Amniotic epithelial cell (primary cell): ENCODE data around the gene CASP6.
A peak's percentile ranks its signal among the peaks of the same experiment; 100 is the strongest.

Experiments
- DNase-seq: peaks from one replicate; pipeline ENCODE4 v3.0.0-alpha.2; 2010; ENCODE audit warnings: low read depth

Gene CASP6

DNA sequence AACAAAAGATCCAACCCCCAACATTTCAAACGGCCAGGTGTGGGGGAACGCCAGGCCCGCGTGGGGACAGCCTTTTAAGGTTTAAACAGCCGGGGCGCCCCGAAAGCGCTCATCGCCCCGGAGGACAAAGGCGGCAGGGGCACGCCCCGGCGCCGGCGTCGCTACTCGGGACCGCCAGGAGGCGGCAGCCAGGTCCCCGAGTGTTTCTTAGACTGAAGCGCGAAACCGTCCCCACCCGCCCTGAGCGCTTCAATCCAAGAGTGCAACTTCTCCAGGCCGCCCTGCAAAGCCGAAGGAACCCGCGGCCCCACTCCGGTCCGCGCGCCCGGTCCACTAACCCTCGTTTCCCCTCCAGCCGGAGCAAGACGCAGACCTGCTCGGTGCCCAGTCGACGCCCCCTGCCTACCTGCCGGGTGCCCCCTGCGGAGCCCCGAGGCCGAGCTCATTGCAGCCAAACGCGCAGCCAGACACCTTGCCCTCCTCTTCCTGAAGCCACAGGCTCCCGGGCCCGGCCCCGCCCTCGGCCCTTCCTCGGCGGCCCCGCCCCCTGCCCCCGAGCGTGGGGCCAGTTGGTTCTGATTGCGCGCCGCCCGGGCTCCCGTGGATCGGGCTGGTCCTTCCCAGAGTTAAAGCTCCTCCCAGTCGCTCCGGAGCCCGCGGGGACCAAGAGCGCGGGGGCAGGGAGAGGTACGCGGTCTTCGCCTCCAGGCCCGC lies at the start of gene CASP6:
TSS of gene CASP6 (minus strand) at position 496 of the 714 bp plus-strand sequence. CDS start at position 446, 50 bp downstream.
- peak; percentile 69 for DNase-seq

DNA sequence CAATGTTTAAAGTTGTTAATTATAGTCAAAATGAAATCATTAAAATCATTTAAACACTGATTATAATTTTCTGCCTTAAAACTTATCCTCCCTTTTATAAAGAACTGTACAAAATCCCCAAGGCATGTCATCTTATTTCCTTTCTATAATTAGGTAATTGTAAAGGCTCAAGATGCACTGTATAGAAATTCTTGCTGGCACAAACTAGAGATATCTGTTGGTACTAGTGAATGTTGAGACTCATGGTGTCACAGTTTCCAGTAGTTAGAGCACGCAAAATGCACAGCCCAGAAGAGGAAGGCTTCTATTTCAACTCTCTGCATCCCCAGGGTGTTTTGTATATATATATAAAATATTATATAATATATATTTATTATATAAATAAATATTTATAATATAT lies 49.3 kb upstream of the CASP6 start:
- no peak for DNase-seq

DNA sequence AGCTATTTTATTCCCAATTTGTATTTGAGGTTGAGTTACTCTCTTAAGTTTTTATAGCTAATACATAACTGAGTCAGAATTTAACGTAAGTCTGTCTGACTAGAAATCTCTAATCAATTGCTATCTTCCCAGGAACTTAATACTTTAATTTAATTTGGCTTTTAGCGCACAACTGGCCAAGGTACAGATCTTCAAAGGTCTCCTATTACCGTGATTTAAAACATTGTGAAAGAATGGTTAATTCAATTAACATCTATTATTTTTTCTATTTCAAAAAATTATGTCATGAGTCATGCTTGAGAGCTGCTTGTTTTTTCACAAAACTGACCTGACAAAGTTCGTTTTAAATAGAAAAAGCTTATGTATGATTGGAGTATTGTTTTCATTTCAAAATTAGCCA lies 48.6 kb upstream of the CASP6 start:
- DNase-seq, result no peak

DNA sequence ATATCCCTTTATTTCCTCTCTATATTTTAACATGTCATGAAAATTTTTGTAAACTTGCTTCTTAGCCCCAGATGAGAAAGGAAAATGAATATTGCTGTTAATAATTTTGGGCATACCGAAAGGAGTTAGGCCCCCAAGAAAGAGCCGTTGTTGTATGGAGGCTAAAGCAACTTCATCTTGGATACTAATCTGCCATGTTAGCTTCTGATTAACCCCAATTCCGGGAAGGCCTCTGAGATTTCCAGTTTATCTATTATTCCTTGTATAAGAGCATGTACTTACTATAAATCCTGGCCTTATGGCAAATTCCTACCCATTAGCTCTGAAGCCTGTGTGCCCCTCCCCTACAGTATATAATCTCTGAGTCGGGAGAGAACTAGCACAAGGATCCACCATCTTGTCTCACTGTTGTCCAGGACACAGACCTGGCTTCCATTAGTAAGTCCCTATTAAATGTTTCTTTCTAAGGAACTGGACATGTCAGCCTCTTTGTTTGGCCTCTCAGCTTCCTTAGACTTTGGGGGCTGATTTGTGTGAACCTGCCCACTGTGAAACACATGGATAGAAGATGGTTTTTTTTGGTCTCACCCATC lies 47.5 kb upstream of the CASP6 start:
- DNase-seq, result no peak

DNA sequence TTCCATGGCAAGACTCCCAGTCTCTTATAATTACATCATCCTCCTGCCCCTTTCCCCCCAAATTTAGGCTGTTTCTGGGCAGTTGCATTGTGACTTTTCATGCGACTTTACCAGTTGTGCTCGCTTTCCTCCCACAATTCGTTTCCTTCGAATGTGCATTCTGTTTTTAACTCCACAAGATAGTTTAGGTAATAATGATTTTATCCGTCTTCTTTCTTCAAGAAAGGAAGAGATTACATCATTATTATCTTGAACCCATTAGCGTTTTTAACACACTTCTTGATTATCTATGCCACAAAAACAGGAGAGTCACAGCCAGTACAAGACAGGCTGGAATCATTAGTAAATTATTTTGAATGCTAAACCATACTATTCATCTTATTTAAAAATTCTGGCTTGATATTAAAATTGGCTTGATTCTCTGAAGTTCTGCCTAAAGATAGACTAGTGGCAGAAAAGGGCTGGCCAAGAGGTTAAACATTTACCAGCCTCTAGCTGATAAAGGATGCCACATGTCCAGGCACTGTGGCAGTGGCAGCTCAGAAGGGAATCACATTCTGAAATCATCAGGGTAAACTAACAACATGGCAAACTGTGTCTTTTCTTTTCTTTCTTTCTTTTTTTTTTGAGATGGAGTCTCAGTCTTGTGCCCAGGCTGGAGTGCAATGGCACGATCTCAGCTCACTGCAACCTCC lies 46.3 kb upstream of the CASP6 start:
- DNase-seq, result no peak

DNA sequence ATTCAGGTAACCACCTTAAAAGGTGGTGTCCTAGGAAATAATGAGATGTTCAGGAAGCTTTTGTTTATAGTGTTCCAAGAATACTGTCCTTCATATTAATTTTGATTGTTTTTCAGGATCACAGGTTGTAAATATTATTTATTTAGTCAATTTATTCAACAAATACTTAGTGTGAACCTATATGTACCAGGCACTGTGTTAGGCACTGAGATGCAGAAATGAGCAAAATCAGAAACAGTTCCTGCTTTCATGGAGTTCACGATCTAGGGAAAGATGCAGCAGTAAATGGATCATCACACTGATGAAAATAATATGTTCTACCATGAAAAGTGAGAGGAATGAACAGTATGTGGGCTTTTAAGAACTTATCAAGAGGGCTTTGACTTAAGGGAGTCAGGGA lies 44.9 kb upstream of the CASP6 start:
- no peak for DNase-seq

DNA sequence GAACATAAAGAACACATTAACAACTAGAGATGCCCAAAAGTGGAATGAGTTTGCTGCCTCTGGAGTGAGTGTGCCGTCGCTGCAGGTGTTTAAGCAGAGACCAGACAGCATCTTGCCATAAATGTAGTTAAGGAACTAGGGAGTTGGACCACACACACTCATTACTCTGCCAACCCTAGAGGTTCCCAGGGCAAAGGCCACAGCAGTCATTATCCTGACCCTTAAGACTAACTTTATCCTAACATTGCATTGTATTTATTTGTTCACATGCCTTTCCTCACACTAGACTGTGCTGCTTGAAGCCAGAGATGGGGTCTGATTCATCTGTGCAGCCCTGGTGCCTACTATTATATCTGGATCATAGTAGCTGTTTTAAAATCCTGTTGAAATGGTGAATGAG lies 43.5 kb upstream of the CASP6 start:
- no peak for DNase-seq

DNA sequence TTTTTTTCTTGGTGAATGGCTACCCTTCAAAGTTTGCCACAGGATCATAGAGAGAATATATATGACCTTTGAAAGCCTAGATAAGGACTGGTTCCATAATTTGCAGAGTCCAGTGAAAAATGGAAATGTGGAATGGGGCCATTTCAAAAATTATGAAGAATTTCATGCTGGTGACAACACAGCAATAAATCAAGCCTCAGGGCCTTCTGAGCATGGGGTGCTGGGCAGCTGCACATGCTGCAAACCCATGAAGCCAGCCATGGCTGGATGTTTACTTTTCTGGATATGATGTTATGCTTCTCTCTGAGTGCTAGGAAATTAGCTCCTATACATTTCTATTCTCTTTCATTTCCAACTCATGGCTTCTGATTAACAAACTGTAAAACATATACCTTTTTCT lies 42.6 kb upstream of the CASP6 start:
- DNase-seq, result no peak

DNA sequence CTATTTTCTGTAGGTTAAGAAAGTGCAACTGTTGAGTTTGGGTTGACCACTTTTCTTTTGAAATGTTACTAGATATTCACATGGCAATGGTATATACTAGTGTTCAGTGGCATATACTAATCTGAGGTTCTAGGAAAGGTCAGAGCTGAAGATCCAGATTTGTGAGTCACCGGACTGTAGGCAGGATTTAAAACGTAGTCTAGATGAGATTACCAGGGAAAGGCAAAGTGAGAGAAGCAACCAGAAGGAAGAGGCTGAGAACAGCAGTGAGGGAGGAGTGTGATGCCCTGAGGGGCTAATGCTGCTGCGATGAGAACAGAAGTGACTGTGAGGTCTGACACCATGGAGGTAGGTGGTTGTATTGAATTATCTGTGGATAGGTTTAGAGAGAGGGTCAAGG lies 36.3 kb upstream of the CASP6 start:
- peak; percentile 70 for DNase-seq

DNA sequence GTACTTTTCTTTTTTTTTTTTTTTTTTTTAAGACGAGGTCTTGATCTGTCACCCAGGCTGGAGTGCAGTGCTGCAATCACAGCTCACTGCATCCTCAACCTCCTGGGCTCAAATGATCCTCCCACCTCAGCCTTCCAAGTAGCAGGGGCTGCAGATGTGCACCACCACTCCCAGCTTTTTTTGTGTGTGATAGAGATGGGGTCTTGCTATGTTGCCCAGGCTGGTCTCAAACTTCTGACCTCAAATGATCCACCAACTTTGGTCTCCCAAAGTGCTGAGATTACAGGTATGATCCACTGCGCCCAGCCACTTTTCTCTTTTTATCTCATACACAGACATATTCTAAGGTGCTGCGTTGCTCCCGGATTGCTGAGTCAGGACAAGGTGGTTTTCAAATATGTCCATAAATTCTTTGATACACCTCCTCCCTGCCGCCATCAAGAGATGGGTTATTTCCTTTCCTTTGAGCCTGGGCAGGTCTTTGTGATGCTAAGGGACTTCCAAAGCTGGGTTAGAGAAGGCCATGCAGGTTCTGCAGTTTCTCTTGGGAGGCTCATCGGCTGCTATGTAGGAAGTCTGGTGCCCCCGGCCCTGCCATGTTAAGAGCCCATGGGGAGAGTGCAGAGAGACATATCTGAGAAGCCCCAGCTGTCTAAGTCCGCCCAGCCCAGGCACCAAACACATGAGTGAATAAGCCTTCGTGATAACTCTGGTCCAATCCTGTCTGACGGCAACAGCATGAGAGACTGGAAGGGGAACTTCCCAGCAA lies 35.0 kb upstream of the CASP6 start:
- DNase-seq, result no peak

DNA sequence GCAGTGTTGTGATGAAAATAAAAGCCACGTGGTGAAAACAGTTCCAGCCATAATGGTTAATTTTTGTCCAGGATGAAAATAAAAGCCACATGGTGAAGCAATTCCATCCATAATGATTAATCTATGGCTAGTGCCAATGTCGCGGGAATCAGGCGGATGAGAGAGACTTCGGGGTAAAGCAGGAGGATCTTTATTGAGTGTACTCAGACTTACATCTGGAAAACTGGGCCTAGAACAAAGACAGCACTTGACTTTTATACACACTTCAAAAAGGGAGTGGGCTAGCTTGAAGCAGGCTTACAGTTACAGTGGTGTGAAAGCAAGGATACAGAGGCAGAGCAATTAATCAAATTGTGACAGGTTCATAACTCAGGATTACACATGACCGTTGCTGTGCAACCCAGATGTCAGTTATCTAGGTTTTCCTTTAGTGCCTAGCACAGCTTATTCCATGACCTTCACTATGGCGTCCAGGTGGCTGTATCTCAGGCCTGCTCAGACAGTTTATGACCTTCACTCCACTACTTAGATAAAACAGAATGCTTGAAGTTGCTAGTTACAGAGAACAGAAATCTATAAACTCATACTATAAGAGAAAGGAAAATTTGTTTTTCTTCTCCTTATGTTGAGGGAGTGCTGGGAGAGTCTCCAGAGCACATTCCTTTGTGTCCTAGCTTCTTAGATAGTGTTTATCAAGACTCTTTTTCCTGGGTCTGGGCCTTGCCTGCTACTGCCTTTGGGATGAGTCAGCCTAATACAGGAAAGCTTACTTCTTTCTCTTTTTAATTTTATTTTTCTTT lies 32.5 kb upstream of the CASP6 start:
- DNase-seq, result peak; percentile 93

DNA sequence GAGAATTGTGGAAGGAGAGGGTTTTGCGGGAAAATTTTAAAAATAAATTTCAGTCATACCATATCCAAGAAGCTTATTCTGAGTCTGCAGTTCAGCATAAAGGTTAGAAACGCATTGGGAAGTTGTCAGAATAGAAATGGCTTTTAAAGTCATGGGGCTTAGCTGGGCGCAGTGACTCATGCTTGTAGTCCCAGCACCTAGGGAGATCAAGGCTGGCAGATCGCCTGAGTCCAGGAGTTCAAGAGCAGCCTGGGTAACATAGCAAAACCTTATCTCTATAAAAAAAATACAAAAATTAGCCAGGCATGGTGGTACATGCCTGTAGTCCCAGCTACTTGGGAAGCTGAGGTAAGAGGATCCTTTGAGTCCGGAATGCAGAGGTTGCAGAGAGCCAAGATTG lies 30.5 kb upstream of the CASP6 start:
- DNase-seq, result peak; percentile 18

DNA sequence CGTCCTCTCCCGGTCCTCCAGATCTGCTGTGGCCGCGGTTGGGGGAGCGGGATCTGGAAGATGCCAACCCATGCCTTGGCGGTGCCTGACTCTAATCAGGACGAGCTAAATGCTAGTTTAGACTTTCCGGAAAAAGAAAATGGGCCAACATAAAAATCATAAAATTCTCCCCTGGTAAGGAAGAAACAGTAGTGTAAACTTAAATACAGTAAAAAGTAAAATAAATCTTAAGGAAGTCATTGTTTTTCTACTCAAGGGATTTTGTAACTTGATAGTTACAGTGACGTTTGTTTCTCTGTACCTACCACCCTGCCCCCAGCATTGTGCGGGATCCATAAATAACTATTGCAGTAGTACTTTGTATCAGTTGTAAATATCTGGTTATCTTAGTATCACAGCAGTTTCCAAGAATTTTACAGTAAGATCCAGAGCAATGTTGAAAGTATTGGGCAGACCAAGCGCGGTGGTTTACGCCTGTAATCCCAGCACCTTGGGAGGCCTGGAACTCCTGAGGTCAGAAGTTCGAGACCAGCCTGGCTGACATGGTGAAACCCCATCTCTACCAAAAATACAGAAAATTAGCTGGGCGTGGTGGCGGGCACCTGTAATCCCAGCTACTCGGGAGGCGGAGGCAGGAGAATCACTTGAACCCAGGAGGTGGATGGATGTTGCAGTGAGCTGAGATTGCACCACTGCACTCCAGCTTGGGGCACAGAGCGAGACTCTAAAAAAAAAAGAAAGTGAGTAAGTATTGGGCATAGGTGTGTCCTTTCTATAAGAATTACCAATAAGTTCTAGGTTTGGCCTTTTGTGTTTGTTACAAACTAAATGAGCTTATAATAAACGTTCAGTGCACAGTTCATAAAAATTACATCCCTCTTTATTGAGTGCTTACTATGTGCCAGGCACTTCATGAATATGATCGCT lies 27.6 kb upstream of the CASP6 start:
- peak; percentile 83 for DNase-seq

DNA sequence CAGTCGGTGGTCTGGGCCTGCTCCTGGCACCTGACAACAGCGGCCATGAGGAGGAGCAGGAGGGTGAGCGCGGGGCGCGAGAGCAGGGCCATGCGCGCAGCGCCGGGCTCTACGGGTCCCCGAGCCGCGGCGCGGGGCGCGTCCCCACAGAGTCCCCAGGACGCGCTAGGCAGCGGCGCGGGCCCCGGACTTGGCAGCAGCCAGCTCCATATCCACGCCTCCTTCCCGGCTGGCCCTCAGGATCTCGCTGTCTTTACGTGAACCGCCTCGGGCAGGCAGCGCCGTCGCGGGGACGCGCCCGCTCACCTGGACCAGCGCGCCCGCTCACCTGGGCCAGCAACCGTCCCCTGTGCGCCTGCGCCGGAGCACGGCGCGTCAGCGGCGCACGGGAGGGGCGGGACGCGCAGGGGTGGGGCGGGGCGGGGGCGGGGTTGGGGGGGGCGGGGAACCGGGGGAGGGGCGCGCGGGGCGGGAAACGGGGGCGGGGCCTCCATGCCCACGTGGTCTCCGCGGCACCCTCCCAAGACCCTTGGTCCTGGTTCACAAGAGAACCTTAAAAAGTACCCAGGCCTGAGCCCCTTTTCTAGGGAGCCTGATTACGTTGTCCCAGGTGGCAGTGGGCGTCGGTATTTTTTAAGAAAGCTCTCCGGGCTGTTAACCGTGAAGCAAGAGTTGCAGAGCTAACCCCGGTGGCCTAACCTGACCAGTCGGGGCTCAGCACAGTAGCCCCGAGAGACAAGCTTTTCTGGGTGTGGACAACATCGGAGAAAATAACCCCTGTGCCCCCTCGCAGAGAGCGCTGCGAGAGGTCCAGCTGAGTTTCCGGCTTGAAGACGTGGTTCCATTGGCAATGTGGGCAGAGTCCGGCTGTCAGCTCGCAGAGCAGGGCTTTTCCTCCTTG lies 26.7 kb upstream of the CASP6 start, which contains the start of gene PLA2G12A:
TSS of gene PLA2G12A (minus strand) at position 353 of the 901 bp plus-strand sequence. CDS start at position 92, 261 bp downstream.
- DNase-seq, result peak; percentile 71

DNA sequence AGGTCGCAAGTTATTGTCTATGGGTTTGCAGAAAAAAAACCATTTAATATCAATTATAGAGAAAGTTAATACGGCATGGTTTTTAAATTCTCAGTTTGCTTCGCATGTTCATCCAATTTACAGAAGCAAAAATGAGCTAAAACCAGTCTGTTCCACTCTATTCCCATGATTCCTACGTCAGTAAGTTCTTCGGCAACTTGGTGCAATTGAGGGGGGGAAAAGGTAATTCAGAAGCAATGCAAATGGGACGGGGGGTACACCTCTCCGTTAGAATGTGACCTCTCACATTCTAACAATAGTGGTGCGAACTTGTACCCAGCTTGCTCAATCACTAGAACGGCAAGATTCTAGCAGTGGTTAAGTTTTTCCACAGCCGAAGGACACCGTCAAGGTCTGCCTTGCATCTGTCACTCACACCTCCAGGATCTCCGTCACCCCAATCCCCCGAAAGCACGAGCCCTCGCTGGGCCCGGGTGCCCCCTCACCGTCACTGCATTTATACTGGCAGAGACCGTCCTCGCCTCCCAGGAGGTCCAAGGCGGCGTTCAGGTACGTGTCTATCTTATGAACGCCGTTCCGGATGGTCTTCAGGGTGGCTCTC lies 26.0 kb upstream of the CASP6 start:
- DNase-seq, result peak; percentile 17

DNA sequence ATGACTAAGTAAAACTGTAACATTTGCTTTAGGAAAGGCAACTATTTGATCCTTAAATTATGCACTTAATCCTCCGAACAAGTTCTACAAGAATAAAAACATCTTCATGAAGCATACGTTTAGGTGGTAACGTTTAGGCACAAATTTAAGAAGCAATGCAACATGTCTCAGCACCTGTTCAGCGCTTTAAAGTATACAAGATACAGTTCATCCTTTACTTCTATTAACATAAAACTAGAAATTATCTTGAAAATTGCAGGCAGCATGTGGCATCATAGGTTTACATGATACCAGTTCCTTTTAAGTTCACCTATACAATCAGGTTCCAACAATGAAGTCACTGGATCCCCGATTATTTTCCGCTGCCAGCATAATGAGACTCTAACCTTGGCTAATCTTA lies 25.1 kb upstream of the CASP6 start:
- DNase-seq, result no peak

DNA sequence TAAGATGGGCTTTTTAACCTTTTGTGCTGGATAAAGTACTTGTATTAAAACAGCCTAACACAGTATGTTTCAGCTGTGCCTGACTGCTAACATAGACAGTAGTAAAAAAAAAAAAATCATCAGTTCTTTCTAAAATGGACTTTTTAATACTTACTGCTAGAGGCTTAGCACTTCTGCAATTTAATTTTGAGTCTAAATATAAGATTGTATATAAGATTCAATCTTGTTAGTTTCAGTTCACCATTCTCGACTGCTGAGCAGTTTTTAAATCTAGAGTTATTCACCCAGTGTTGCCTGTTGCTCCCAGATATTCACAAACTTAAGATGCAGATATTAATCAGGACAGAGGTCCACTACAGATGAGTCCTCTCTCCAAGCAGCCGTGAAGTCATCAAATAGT lies 19.9 kb upstream of the CASP6 start:
- no peak for DNase-seq

DNA sequence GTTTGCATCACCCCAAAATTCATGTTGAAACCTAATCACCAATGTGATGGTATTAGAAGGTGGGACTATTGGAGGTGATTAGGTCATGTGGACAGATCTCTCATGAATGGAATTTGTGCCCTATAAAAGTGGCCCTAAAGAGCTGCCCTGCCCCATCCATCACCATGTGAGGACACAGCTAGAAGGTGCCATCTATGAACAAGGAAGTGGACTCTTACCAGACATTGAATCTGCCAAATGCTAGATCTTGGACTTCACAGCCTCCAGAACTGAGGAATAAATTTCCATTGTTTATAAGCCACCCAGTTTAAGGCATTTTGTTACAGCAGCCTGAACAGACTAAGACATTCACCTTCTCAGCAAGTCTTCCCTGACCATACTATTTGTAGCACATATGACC lies 19.1 kb upstream of the CASP6 start:
- DNase-seq, result no peak

DNA sequence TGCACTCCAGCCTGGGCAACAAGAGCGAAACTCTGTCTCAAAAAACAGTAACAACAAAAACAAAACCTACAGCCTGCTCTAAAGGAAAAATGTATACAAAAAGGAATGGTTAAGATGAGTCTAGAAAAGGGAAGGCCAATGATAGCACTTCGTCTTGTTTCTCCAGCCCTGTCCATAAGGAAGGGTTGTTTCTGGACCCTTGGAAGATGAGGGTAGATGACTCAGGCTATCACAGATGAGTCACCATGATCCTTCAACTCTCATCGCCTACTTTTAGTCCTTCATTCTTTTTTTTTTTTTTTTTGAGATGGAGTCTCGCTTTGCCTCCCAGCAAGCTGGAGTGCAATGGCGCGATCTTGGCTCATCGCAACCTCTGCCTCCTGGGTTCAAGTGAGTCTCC lies 17.8 kb upstream of the CASP6 start:
- peak; percentile 53 for DNase-seq
